Adrenal gland (tissue), 12 donors: ENCODE data around the gene NT5C2. TPM values are rescaled to one million over a fixed set of nuclear protein-coding genes. Genes with fewer than 3 reads are reported as not detected.
"Not testable (repeated sequence)": the region's sequence is repeated elsewhere in the genome, so short reads cannot be mapped to it uniquely, and the experiment has no call there.

ENCODE experiments used
- DNase-seq, 7 donors: peaks; one replicate each; pipeline ENCODE4 v3.0.0-alpha.2; 2019 to 2020
- H3K27ac ChIP-seq, 5 donors: fragments of 200-600 bp; sonication (generic) in 4 of 5; 1 replicate in 3 of 5; 2 replicates in 2 of 5; pipeline versions ENCODE4 v1.5.1 to v1.8.0; 2016 to 2020; ENCODE audit warnings: mild to moderate bottlenecking in 1 of 5
- H3K27me3 ChIP-seq: fragments of 200-600 bp; 2 replicates; pipeline ENCODE4 v1.8.0; 2021
- H3K36me3 ChIP-seq, 2 donors: fragments of 200-600 bp; replicated peaks in 1 of 2; 1 replicate in 1 of 2; 2 replicates in 1 of 2; pipeline versions ENCODE4 v1.5.1 to v1.8.0; 2018 to 2022
- H3K4me1 ChIP-seq, 2 donors: fragments of 200-600 bp; replicated peaks in 1 of 2; 1 replicate in 1 of 2; 2 replicates in 1 of 2; pipeline versions ENCODE4 v1.5.1 to v1.8.0; 2018 to 2021
- H3K4me3 ChIP-seq, 4 donors: fragments of 200-600 bp; sonication (generic) in 3 of 4; one replicate each; pipeline ENCODE4 v1.5.1; 2016 to 2018
- H3K9me3 ChIP-seq, 3 donors: fragments of 200-600 bp; sonication (generic) in 1 of 3; replicated peaks in 1 of 3; 1 replicate in 2 of 3; 2 replicates in 1 of 3; pipeline versions ENCODE4 v1.5.1 to v1.8.0; 2016 to 2021
- CTCF ChIP-seq, 6 experiments: fragments of 450-650 bp in 4 of 6; fragments of 200-600 bp in 2 of 6; sonication (generic) in 1 of 6; IDR thresholded peaks; 1 replicate in 5 of 6; 2 replicates in 1 of 6; pipeline versions ENCODE4 v1.5.1 to v1.8.0; 2016 to 2021; ENCODE audit warnings: antibody characterized with exemption in 6 of 6, mild to moderate bottlenecking in 2 of 6, moderate library complexity in 1 of 6
- POLR2A ChIP-seq, 2 donors: fragments of 450-650 bp; IDR thresholded peaks; one replicate each; pipeline ENCODE4 v1.6.1; 2017; ENCODE audit warnings: antibody characterized with exemption in 2 of 2, mild to moderate bottlenecking in 2 of 2, moderate library complexity in 1 of 2
- WGBS, 4 donors: extraction: QIAGEN DNeasy Blood & Tissue Kit in 2 of 4; methylation state at CpG; one replicate each; pipeline versions ENCODE4 v1.1.5 to v1.1.7; 2013 to 2017; 5-methylcytosine and 5-hydroxymethylcytosine counted together
- intact Hi-C, 2 donors: fragments of 100-400 bp; cut with DNase I; formaldehyde crosslinking; loops; one replicate each; pipeline versions ENCODE4 v1.14.1 to v1.15.0; 2022 to 2023
- polyA plus RNA-seq, 3 donors: library from polyadenylated mRNA; stranded (reverse); fragments of 200-250 nt in 2 of 3; fragments of 350-450 nt in 1 of 3; fragmentation: Illumina TruSeq in 1 of 3; extraction: RNeasy Lipid Tissue Mini Kit (QIAGEN cat#74804) in 1 of 3; gene quantifications; one replicate each; pipeline ENCODE4 v1.2.3, GENCODE V29; 2013 to 2014
- total RNA-seq, 9 donors: library from RNA; depleted of rRNA in 4 of 9; stranded (reverse); fragments of >200 nt in 4 of 9; fragments of 120-200 nt in 1 of 9; fragmentation: NEBNext Ultra II Directional in 1 of 9; extraction: Animal tissue kit (Norgen Biotek cat#: 25700) in 1 of 9; gene quantifications; one replicate each; pipeline versions ENCODE4 v1.1.0 to v1.2.4, GENCODE V29; 2013 to 2023
- donor health status: healthy with polysubstance abuse.
- donor health status: Bipolar disorder and iron deficiency.
- donor health status: DM: yes; HTN: yes; CAD: no.
- donor health status: DM: no; HTN: no; CAD: no.
- donor health status: DM: no; HTN: no; CAD: no.
- donor health status: DM: yes; HTN: yes; CAD: no.

The NT5C2 gene
- total and polyA plus RNA-seq, 12 donors, result 23.2 to 101 (median 71.1) TPM

- Histone ChIP-seq H3K27ac (no peak overlapping the region), H3K27me3 (no peaks in the 10 kb centered on the region), H3K9me3 (no peaks in the 10 kb centered on the region), H3K4me3 (no peak overlapping the region), H3K36me3 (no peaks in the 10 kb centered on the region), H3K4me1 (peaks cover 20 to 67% of the 10 kb centered on the region in 2 donors)
- TF ChIP-seq CTCF (IDR thresholded peaks at IDR 0.05), result no peak
- no peak for TF ChIP-seq POLR2A (IDR thresholded peaks at IDR 0.05)
- intact Hi-C loops, result loop anchor here in 1 of 2 donors (5.0 kb wide), 1 partner anchor 53 kb away; no protein-coding TSS in a partner anchor
- no peak for DNase-seq
- 49 to 68% (median 53%) methylated on average over 6 of the region's 6 CpGs for WGBS, 4 donors
Observed at GRCh38 chr10:103188853-103189252, 4.2 kb downstream of the NT5C2 start.

GRCh38 chr10:103186128-103186527 is 6.9 kb downstream of the NT5C2 start:
- TF ChIP-seq POLR2A (IDR thresholded peaks at IDR 0.05) (no peak), CTCF (IDR thresholded peaks at IDR 0.05) (no peak)
- H3K27ac ChIP-seq, result no peak overlapping the region
- DNase-seq, result no peak
- intact Hi-C loops, result loop anchor here in 1 of 2 donors (5.0 kb wide), 1 partner anchor 56 kb away; no protein-coding TSS in a partner anchor
- 80 to 86% (median 83%) methylated on average over 6 of the region's 6 CpGs for WGBS, 4 donors
- no peaks in the 10 kb centered on the region for H3K27me3 ChIP-seq
- peaks cover 9 to 70% of the 10 kb centered on the region in 2 donors for H3K4me1 ChIP-seq
- no peaks in the 10 kb centered on the region for H3K9me3 ChIP-seq
- no peaks in the 10 kb centered on the region for H3K36me3 ChIP-seq
- H3K4me3 ChIP-seq, result no peak overlapping the region

- peaks cover 5 to 57% of the 10 kb centered on the region in 2 donors for H3K4me1 ChIP-seq
- 18 to 36% (median 27%) methylated on average over 3 of the region's 3 CpGs for WGBS, 4 donors
- DNase-seq, result no peak
- intact Hi-C loops, result loop anchor here in 1 of 2 donors (5.0 kb wide), 1 partner anchor 58 kb away; no protein-coding TSS in a partner anchor
- no peaks in the 10 kb centered on the region for H3K9me3 ChIP-seq
- H3K4me3 ChIP-seq, result no peak overlapping the region
- TF ChIP-seq CTCF (IDR thresholded peaks at IDR 0.05) (no peak), POLR2A (IDR thresholded peaks at IDR 0.05) (no peak)
- peaks cover 0 to 10% of the 10 kb centered on the region in 2 donors for H3K36me3 ChIP-seq
- H3K27ac ChIP-seq, result no peak overlapping the region
- no peaks in the 10 kb centered on the region for H3K27me3 ChIP-seq
Observed at GRCh38 chr10:103184615-103185014, 8.5 kb downstream of the NT5C2 start.

GRCh38 chr10:103183991-103184451 is 9.1 kb downstream of the NT5C2 start:
- DNase-seq, H3K27ac ChIP-seq, H3K4me3 ChIP-seq, H3K9me3 ChIP-seq, intact Hi-C loops, H3K27me3 ChIP-seq: not testable (repeated sequence)
- Histone ChIP-seq H3K36me3 (peaks cover 0 to 16% of the 10 kb centered on the region in 2 donors), H3K4me1 (peaks cover 5 to 54% of the 10 kb centered on the region in 2 donors)
- WGBS, 4 donors, result 87 to 95% (median 90%) methylated on average over 12 of the region's 12 CpGs

- Histone ChIP-seq H3K4me3 (no peak overlapping the region), H3K27me3 (no peaks in the 10 kb centered on the region), H3K9me3 (no peaks in the 10 kb centered on the region), H3K27ac (peak overlapping the region in 1 of 5 donors; percentile 8), H3K36me3 (peaks cover 0 to 18% of the 10 kb centered on the region in 2 donors), H3K4me1 (peaks cover 5 to 52% of the 10 kb centered on the region in 2 donors)
- 73 to 80% (median 78%) methylated on average over 4 of the region's 4 CpGs for WGBS, 4 donors
- intact Hi-C loops, result no loop called here
- DNase-seq, result no peak
- no peak for TF ChIP-seq POLR2A (IDR thresholded peaks at IDR 0.05)
- no peak for TF ChIP-seq CTCF (IDR thresholded peaks at IDR 0.05)
Observed at GRCh38 chr10:103181244-103181643, 11.8 kb downstream of the NT5C2 start.
